ENCODE data around the gene LRRC45. TPM values are rescaled to one million over a fixed set of nuclear protein-coding genes. Genes with fewer than 3 reads are reported as not detected.

Gene LRRC45
- total RNA-seq, 5 donors from 2014 or later (not counting 1 experiment from before 2014, with no cell fraction given) = 13.3 to 28.5 (median 22.3) TPM

DNA sequence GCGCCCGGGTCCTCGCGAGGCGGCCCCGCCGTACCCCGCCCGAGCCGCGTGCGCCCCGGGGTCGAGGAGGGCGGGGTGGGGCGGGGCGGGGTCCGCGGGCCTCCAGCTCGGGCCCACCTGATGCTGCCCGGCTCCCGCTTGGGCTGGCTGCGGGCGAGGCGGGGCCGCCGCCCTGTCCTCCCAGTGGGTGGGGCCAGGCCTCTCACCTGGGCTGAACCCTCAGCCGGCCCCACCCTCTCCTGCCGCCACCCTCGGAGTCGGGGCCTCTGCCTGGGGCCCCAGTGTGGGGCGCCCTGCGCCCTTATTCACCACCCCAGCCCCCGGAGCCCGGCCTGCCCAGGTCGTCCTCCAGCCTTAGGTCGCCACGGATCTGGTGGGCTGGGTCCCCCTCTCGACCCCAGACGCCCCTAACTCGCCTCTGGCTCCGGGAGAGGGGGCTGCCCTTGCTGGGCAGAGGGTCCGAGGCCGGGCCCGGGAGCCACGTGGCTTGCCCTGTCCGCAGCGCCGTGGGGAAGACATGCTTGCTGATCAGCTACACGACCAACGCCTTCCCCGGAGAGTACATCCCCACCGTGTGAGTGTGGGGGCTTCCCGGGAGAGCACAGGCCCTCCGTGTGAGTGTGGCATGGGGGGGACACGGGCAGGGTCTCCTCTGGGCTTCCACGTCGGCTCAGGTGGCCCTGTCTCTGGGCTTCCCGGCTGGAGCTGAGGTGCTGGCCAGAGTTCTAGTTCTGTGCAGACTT is 9.0 kb downstream of the LRRC45 start:
- Histone ChIP-seq H3K4me3 (ENCODE audit: control insufficient read depth in 1 of 2, extremely low read depth in 1 of 2, low read length in 1 of 2) (peak overlapping the region in 1 of 2 donors; percentile 17), H3K9me3 (no peaks in the 10 kb centered on the region), H3K27ac (ENCODE audit: low read length) (no peak overlapping the region), H3K36me3 (ENCODE audit: control insufficient read depth in 2 of 2, extremely low read depth in 1 of 2, insufficient read depth in 1 of 2, low read length in 1 of 2) (peaks cover 4 to 5% of the 10 kb centered on the region in 2 donors), H3K4me1 (ENCODE audit: control insufficient read depth in 1 of 2, extremely low read depth in 1 of 2, insufficient read depth in 2 of 2, low read length in 2 of 2) (peaks cover 8 to 47% of the 10 kb centered on the region in 2 experiments), H3K27me3 (replicated peaks in 1 of 2; ENCODE audit: control insufficient read depth in 2 of 2, extremely low read depth in 1 of 2, insufficient read depth in 2 of 2, low read length in 1 of 2) (peaks cover 0 to 12% of the 10 kb centered on the region in 2 experiments)
- H3K9me3 Mint-ChIP-seq = no peaks in the 10 kb centered on the region
- 14% methylated on average over 49 of the region's 59 CpGs for WGBS (ENCODE audit: insufficient coverage)
- ChIA-PET POLR2A (no interaction called here), CTCF (no interaction called here)
- peak in 3 of 4 experiments; percentile 24 to 36 (median 29) for ATAC-seq (replicated peaks in 1 of 4)
- DNase-seq = peak in 7 of 35 experiments; percentile 20 to 53 (median 37)
- H3K27me3 Mint-ChIP-seq = no peaks in the 10 kb centered on the region
- H3K27ac Mint-ChIP-seq = no peak overlapping the region
- peak overlapping the region; percentile 34 to 59 (median 55) for H3K4me3 Mint-ChIP-seq
- H3K4me1 Mint-ChIP-seq = peaks cover 14 to 28% (median 27%) of the 10 kb centered on the region in 3 donors
- peaks cover 6% of the 10 kb centered on the region for H3K36me3 Mint-ChIP-seq

DNA sequence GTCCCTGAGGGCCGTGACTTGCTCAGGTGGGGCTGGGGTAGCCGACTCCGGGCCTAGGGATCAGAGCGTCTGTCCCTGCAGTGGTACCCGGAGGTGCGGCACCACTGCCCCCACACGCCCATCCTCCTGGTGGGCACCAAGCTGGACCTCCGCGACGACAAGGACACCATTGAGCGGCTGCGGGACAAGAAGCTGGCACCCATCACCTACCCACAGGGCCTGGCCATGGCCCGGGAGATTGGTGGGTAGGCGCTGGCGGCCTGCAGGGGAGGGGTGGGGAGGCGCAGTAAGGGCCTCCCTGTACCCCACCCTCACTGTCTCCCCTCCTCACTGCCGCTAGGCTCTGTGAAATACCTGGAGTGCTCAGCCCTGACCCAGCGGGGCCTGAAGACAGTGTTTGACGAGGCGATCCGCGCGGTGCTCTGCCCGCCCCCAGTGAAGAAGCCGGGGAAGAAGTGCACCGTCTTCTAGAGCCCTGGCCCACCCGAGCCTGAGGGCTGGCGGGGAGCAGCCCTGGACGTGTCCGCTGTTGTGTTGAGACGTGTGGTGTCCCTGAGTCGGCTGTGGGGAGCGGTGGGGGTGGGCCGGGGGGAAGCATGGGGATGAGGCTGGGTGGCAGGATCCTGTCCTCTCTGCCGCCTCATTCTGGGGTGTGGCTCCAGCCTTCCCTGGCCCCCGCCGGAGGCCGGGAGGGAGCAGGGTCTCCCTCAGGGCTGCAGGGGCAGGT is 10.4 kb downstream of the LRRC45 start:
- Mint-ChIP-seq H3K4me1 (peaks cover 21 to 34% (median 33%) of the 10 kb centered on the region in 3 donors), H3K4me3 (peak overlapping the region in 1 of 3 donors; percentile 55), H3K27ac (no peak overlapping the region), H3K36me3 (peaks cover 6% of the 10 kb centered on the region), H3K9me3 (no peaks in the 10 kb centered on the region), H3K27me3 (no peaks in the 10 kb centered on the region)
- Histone ChIP-seq H3K27me3 (replicated peaks in 1 of 2; ENCODE audit: control insufficient read depth in 2 of 2, extremely low read depth in 1 of 2, insufficient read depth in 2 of 2, low read length in 1 of 2) (peaks cover 0 to 12% of the 10 kb centered on the region in 2 experiments), H3K4me1 (ENCODE audit: control insufficient read depth in 1 of 2, extremely low read depth in 1 of 2, insufficient read depth in 2 of 2, low read length in 2 of 2) (peaks cover 10 to 53% of the 10 kb centered on the region in 2 experiments), H3K9me3 (no peaks in the 10 kb centered on the region), H3K36me3 (ENCODE audit: control insufficient read depth in 2 of 2, extremely low read depth in 1 of 2, insufficient read depth in 1 of 2, low read length in 1 of 2) (peaks cover 0 to 5% of the 10 kb centered on the region in 2 donors), H3K4me3 (ENCODE audit: control insufficient read depth in 1 of 2, extremely low read depth in 1 of 2, low read length in 1 of 2) (no peak overlapping the region), H3K27ac (ENCODE audit: low read length) (no peak overlapping the region)
- ChIA-PET CTCF (no interaction called here), POLR2A (interaction anchor here in 1 of 2 donors (0.5 kb wide), 1 partner anchor 111 kb away, joined by 4 read pairs; no protein-coding TSS in a partner anchor)
- ATAC-seq (replicated peaks in 1 of 4) (no peak), DNase-seq (no peak)
- WGBS (ENCODE audit: insufficient coverage) = 95% methylated on average over 19 of the region's 38 CpGs

DNA sequence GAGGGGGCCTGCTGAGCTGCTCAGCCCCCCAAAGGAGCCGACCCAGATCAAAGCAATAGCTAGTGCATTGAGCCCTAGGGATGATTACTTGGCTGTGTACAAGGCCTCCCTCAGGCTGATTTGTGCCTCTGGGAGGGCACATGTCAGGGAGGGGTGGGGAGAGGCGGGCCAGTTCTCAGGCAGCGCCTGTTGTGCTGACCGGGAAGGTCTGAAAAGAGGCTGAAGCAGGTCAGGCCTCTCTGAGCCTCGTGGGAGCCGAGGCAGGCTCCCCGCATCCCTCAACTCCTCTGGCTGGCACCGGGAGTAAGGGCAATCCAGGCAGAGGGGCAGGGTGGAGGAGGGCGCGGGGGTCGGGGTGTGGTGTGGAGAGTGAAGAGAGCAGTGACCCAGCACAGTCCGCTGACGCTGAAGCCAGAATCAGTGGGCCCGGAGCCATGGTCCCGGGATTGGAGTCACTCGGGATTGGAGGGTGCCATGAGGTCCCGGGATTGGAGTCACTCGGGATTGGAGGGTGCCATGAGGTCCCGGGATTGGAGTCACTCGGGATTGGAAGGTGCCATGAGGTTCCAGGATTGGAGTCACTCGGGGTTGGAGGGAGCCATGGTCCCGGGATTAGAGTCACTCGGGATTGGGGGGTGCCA is 11.4 kb downstream of the LRRC45 start:
- Histone ChIP-seq H3K4me3 (ENCODE audit: control insufficient read depth in 1 of 2, extremely low read depth in 1 of 2, low read length in 1 of 2) (no peak overlapping the region), H3K27ac (ENCODE audit: low read length) (no peak overlapping the region), H3K36me3 (ENCODE audit: control insufficient read depth in 2 of 2, extremely low read depth in 1 of 2, insufficient read depth in 1 of 2, low read length in 1 of 2) (peaks cover 0 to 5% of the 10 kb centered on the region in 2 donors), H3K9me3 (no peaks in the 10 kb centered on the region), H3K27me3 (replicated peaks in 1 of 2; ENCODE audit: control insufficient read depth in 2 of 2, extremely low read depth in 1 of 2, insufficient read depth in 2 of 2, low read length in 1 of 2) (peaks cover 0 to 12% of the 10 kb centered on the region in 2 experiments), H3K4me1 (ENCODE audit: control insufficient read depth in 1 of 2, extremely low read depth in 1 of 2, insufficient read depth in 2 of 2, low read length in 2 of 2) (peaks cover 10 to 48% of the 10 kb centered on the region in 2 experiments)
- Mint-ChIP-seq H3K36me3 (peaks cover 6% of the 10 kb centered on the region), H3K4me3 (peak overlapping the region; percentile 41 to 88 (median 58)), H3K9me3 (no peaks in the 10 kb centered on the region), H3K27ac (no peak overlapping the region), H3K4me1 (peaks cover 20 to 39% (median 37%) of the 10 kb centered on the region in 3 donors), H3K27me3 (no peaks in the 10 kb centered on the region)
- no peak for DNase-seq
- no peak for ATAC-seq (replicated peaks in 1 of 4)
- ChIA-PET CTCF (interaction anchor here in 1 of 2 donors (1.0 kb wide), 1 partner anchor 513 kb away, joined by 3 read pairs; no protein-coding TSS in a partner anchor), POLR2A (interaction anchor here in 1 of 2 donors (0.6 kb wide), 1 partner anchor 89 kb away, joined by 4 read pairs; no protein-coding TSS in a partner anchor)
- WGBS (ENCODE audit: insufficient coverage) = 98% methylated on average over 11 of the region's 23 CpGs

DNA sequence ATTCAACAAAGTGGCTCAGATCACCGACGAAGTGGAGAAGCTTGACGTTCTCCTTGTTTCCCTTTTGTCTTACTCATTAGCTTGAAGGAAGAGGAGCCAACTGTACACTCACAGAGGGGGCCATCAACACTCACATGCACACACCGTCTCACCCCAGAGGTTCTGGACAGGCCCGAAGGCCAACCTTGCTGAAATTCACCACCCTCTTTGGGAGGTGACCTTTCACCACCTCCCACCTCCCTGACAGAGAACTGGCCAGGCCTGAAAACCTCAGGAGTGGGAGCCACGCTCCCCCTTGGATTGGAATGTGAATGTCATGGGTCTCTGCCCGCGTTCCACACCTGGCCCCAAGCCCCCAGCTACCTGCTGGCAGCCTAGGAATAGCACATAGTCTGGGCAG is 12.4 kb downstream of the LRRC45 start:
- H3K27ac Mint-ChIP-seq = peak overlapping the region; percentile 17 to 69

DNA sequence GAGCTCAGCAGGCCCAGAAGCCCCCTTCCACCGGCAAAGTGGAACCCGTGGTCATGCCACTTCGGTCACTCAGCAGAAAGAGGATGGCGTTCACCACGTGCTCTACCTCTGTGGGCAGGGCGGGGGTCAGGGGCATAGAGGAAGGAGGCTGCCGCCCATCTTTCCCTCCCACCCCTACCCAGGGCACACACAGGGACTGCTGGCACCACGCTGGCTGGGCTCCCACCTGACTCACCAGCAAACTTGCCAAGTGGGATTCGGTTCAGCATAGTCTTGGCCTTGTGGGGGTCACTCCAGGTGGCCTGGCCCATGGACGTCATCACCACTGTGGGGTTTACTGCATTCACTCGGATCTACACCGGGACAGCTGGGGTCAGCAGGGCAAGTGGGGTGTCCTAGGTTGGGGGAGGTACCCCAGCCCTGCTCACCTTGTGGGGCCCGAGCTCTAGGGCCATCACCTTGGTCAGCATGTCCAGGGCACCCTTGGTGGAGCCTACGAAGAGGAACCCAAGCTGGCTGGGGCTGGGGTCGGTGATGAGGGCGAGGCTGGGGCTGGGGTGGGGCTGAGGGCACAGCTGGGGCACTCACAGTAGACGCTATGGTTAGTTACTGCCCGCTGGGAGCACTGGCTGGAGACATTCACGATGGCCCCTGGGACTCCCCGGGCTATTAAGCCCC is 13.0 kb downstream of the LRRC45 start:
- Mint-ChIP-seq H3K4me3 (peak overlapping the region; percentile 70 to 88 (median 72)), H3K36me3 (peaks cover 6% of the 10 kb centered on the region), H3K27ac (peak overlapping the region; percentile 27 to 39), H3K9me3 (no peaks in the 10 kb centered on the region), H3K27me3 (no peaks in the 10 kb centered on the region), H3K4me1 (peaks cover 16 to 31% (median 29%) of the 10 kb centered on the region in 3 donors)
- Histone ChIP-seq H3K36me3 (ENCODE audit: control insufficient read depth in 2 of 2, extremely low read depth in 1 of 2, insufficient read depth in 1 of 2, low read length in 1 of 2) (peaks cover 0 to 5% of the 10 kb centered on the region in 2 donors), H3K27ac (ENCODE audit: low read length) (peak overlapping the region; percentile 55), H3K4me3 (ENCODE audit: control insufficient read depth in 1 of 2, extremely low read depth in 1 of 2, low read length in 1 of 2) (peak overlapping the region in 1 of 2 donors; percentile 59), H3K9me3 (no peaks in the 10 kb centered on the region), H3K27me3 (replicated peaks in 1 of 2; ENCODE audit: control insufficient read depth in 2 of 2, extremely low read depth in 1 of 2, insufficient read depth in 2 of 2, low read length in 1 of 2) (peaks cover 0 to 8% of the 10 kb centered on the region in 2 experiments), H3K4me1 (ENCODE audit: control insufficient read depth in 1 of 2, extremely low read depth in 1 of 2, insufficient read depth in 2 of 2, low read length in 2 of 2) (peaks cover 8 to 32% of the 10 kb centered on the region in 2 experiments)
- no peak for DNase-seq
- ChIA-PET POLR2A (interaction anchor here in 1 of 2 donors (0.9 kb wide), 1 partner anchor 40 kb away, joined by 3 read pairs; no protein-coding TSS in a partner anchor), CTCF (no interaction called here)
- no peak for ATAC-seq (replicated peaks in 1 of 4)
- 95% methylated on average over 18 of the region's 20 CpGs for WGBS (ENCODE audit: insufficient coverage)

More for the DNA sequence above, 12.4 kb downstream of the LRRC45 start:
- peaks cover 0 to 5% of the 10 kb centered on the region in 2 donors for H3K36me3 ChIP-seq (ENCODE audit: control insufficient read depth in 2 of 2, extremely low read depth in 1 of 2, insufficient read depth in 1 of 2, low read length in 1 of 2)
- ATAC-seq (replicated peaks in 1 of 4) (no peak), DNase-seq (no peak)
- no peaks in the 10 kb centered on the region for H3K9me3 Mint-ChIP-seq
- H3K4me3 ChIP-seq (ENCODE audit: control insufficient read depth in 1 of 2, extremely low read depth in 1 of 2, low read length in 1 of 2) = no peak overlapping the region
- H3K27me3 Mint-ChIP-seq = no peaks in the 10 kb centered on the region
- peaks cover 0 to 8% of the 10 kb centered on the region in 2 experiments for H3K27me3 ChIP-seq (replicated peaks in 1 of 2; ENCODE audit: control insufficient read depth in 2 of 2, extremely low read depth in 1 of 2, insufficient read depth in 2 of 2, low read length in 1 of 2)
- peaks cover 6% of the 10 kb centered on the region for H3K36me3 Mint-ChIP-seq
- peaks cover 16 to 33% (median 30%) of the 10 kb centered on the region in 3 donors for H3K4me1 Mint-ChIP-seq
- no peak overlapping the region for H3K27ac ChIP-seq (ENCODE audit: low read length)
- CTCF ChIA-PET = interaction anchor here in 1 of 2 donors (1.0 kb wide), 1 partner anchor 512 kb away, joined by 3 read pairs; no protein-coding TSS in a partner anchor
- peak overlapping the region; percentile 62 to 88 (median 70) for H3K4me3 Mint-ChIP-seq
- POLR2A ChIA-PET = interaction anchor here in 1 of 2 donors (0.9 kb wide), 1 partner anchor 41 kb away, joined by 3 read pairs; no protein-coding TSS in a partner anchor
- WGBS (ENCODE audit: insufficient coverage) = 98% methylated on average over 6 of the region's 8 CpGs
- peaks cover 8 to 38% of the 10 kb centered on the region in 2 experiments for H3K4me1 ChIP-seq (ENCODE audit: control insufficient read depth in 1 of 2, extremely low read depth in 1 of 2, insufficient read depth in 2 of 2, low read length in 2 of 2)
- no peaks in the 10 kb centered on the region for H3K9me3 ChIP-seq
